Activated CD8-positive, alpha-beta memory T cell treated with anti-CD3 and anti-CD28 coated beads for 36 hours (primary cell): ENCODE data around the gene TOR4A. TPM values are rescaled to one million over a fixed set of nuclear protein-coding genes. Genes with fewer than 3 reads are reported as not detected.

ENCODE experiments used
- CTCF ChIA-PET: fragments of 350-600 bp; sonication (Branson Sonifier 250); formaldehyde crosslinking; loops from one replicate; lab custom pipeline; 2021; ENCODE audit warnings: antibody characterized with exemption; lab: Charles Lee
- POLR2A ChIA-PET: fragments of 350-600 bp; sonication (Branson Sonifier 250); formaldehyde crosslinking; loops from one replicate; lab custom pipeline; 2021; ENCODE audit warnings: antibody characterized with exemption; lab: Charles Lee
- total RNA-seq, 2 experiments: library from RNA; stranded (reverse); gene quantifications; one replicate each; pipeline ENCODE4 v1.2.3, GENCODE V29; 2021

Gene TOR4A
- total RNA-seq, 2 experiments from 2014 or later, result 4.8 TPM

DNA sequence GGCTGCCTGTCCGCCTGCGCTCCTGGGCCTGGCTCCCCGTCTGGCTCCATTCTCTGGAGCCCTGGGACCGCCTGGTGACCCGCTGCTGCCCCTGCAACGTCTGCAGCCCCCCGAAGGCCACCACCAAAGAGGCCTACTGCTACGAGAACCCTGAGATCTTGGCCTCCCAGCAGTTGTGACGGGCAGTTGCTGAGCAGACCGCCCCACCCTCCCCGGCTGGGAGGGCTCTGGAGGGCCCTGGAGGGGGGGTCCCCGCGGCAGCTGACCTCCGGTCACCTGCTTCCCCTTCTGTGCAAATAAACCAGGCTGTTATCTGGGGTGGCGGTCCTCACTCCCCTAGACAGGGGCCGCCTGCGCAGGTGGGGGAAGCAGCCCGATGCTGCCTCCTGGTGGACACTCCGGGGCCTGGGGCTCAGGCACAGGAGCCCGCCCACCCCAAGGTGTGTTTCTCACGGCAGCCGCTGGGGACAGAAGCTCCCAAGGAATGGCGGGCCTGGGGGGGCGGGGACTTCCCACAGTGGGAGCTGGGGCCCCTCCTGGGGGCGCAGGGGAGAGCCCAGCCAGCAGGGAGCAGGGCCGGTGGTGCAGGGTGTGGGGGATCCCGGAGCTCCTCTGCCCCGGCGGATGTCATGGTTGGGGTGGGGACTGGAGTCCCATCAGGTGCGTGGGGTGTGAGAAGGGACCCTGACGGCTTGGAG lies 41.1 kb upstream of the TOR4A start:
- ChIA-PET CTCF (interaction anchor here (0.6 to 2.7 kb wide), 41 partner anchors 9 to 746 kb away, joined by 3 to 49 read pairs (median 4); partner anchors contain the start of genes ANAPC2, CYSRT1, DPP7 and MAN1B1), POLR2A (interaction anchor here (0.6 to 1.1 kb wide), 4 partner anchors 18 to 244 kb away, joined by 3 to 6 read pairs (median 4); no protein-coding TSS in a partner anchor)

DNA sequence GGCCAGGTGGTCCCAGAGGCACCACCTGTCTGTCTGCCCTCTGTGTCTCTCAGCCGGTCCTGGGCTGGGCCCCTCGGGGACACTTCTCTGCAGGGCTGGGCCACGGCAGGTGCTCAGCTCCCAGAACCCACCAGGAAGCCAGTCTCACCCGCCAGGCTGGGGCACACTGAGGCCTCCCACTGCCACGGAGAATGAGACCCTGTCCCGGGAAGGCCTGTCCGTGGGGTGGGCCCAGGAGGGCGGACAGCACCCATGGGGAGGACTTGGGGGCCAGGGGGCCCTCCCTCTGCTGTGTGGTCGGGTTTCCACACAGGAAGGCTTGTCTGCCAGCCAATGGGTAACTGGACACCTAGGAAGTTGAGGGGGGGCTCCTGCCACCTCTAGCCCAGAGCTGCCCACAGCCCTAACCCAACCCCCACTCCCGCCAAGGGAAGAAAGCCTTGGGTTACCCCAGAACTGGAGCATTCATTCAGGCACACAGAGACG lies 40.5 kb upstream of the TOR4A start:
- POLR2A ChIA-PET, result interaction anchor here (0.6 to 1.1 kb wide), 3 partner anchors 17 to 190 kb away, joined by 3 to 4 read pairs (median 3); no protein-coding TSS in a partner anchor
- CTCF ChIA-PET, result interaction anchor here (0.6 to 2.7 kb wide), 40 partner anchors 8 to 315 kb away, joined by 3 to 49 read pairs (median 4); partner anchors contain the start of genes ANAPC2, CYSRT1, DPP7 and MAN1B1

DNA sequence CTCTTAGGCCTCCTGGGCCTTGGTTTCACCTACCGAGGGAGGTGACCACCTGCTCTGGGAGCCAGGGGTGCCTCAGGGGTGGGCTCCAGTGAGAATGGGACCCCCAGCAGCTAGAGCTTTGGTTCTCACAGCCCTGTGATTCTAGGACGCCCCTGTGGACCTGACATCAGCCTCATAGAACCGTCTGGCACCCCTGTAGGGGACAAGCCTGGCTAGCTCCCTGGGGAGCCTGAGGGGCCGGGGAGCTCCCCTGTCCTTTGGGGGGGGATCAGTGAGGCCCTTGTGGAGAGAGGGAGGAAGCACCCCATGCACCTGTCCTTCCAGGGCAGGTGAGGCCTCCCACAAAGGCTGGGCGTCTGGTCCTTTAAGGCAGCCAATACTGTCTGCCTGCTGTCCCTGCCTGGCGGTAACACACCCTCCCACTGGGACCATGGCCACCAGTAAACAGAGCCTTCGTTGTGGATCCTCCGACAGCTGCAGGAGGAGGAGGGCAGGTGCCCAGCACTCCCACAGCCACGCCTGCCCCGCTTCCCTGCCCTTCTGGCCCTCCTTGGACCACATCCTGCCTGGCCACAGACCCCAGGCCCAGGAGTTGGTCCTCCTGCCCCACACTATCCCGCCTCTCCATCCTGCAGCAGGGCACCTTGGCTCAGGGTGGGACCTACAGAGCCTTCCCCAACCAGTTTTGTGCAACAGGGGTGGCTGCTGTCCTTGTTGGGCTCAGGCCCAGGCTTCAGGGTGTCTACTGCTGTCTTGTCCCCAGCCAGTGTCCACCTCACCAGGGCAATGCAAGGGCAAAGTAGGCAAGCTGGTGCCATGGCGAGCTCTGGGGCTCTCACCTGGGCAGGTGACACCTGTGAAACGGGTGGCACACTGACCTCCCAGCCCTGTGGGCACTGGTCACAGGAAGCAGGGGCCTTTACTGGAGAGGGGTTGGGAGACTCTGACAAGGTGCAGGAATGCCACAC lies 39.5 kb upstream of the TOR4A start:
- POLR2A ChIA-PET, result no interaction called here
- CTCF ChIA-PET, result interaction anchor here (1.1 to 2.7 kb wide), 6 partner anchors 13 to 209 kb away, joined by 3 to 49 read pairs (median 13); partner anchors contain the start of genes ANAPC2, CYSRT1, NELFB and RNF208

DNA sequence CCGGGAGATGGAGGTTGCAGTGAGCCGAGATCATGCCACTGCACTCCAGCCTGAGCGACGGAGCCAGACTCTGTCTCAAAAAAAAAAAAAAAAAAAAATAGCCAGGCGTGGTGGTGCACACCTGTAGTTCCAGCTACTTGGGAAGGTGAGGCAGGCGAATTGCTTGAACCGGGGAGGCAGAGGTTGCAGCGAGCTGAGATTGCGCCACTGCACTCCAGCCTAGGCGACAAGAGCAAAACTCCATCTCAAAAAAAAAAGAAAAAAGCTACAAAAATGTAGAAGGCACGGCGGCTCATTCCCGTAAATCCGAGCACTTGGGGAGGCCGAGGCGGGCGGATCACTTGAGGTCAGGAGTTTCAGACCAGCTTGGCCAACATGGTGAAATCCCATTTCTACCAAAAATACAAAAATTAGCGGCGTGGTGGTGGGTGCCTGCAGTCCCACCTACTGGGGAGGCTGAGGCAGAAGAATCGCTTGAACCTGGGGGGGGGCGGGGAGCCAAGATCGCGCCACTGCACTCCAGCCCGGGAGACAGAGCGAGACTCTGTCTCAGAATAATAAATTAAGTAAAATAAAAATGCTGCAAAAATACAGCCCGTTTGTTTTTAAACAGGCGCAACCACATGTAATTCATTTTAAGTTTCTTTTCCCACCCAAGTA lies 37.9 kb upstream of the TOR4A start:
- POLR2A ChIA-PET, result interaction anchor here (0.7 to 5.0 kb wide), 11 partner anchors 13 to 215 kb away, joined by 3 to 60 read pairs (median 6); partner anchors contain the start of genes MAN1B1, NELFB, RNF208 and RNF224
- CTCF ChIA-PET, result interaction anchor here (0.7 to 2.4 kb wide), 8 partner anchors 11 to 226 kb away, joined by 3 to 6 read pairs (median 4); partner anchors contain the start of genes CYSRT1, MAN1B1, RNF224 and SAPCD2

DNA sequence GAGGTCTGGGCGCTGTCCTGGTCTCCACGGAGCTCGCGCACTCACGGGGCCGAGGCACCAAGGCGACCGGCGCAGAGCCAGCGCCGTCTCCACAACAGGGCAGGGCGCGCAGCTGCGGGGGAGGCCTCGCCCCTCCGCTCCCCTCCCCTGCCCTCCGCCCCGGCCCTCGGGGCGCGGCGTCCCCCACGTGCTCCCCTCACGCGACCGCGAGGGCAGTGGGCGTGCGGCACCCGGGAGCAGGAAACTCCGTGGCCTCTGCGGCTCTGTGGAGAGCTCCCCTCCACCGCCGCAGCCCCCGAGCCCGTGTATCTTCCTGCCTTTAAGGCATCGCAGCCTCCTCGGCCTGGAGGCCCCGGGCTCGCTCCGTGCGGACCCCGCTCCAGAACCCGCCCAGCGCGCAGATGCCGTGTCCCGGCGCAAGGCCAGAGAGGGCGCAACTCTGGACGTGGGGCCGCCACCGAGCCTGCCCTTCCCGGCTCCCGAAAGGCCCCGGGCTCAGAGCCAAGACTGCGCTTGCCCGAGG lies 37.1 kb upstream of the TOR4A start:
- CTCF ChIA-PET, result interaction anchor here (0.7 to 2.4 kb wide), 8 partner anchors 10 to 211 kb away, joined by 3 to 8 read pairs (median 4); partner anchors contain the start of genes CYSRT1, MAN1B1, NELFB and RNF224

DNA sequence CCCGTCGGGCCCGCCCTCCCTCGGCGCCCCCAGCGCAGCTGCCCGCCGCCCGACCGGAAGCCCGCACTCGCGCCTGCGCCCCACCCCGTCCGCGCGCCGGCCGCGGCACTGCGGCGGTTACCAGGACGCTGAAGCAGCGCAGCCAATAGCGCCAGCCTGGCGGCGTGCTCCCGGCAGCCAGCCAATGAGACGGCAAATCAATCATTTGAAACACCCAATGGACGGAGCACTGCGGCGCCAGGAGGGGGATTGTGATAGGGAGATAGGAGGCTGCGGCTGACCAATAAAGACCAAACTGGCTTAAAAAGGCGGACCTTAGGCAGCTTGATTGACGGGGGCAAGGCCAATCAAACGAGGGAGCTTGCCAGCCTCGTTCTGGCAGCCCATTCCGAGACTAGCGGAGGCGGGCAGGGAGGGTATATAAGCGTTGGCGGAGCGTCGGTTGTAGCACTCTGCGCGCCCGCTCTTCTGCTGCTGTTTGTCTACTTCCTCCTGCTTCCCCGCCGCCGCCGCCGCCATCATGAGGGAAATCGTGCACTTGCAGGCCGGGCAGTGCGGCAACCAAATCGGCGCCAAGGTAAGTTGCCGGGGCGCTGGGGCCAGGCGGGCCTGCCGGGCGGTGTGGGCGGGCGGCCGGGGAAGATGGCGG lies 36.6 kb upstream of the TOR4A start, which contains the start of gene TUBB4B:
Gene TUBB4B (plus strand): TSS at position 447 of the 649 bp plus-strand sequence. CDS start 74 bp downstream, at position 521.
- POLR2A ChIA-PET, result interaction anchor here (0.6 to 5.0 kb wide), 17 partner anchors 14 to 878 kb away, joined by 3 to 60 read pairs (median 5); partner anchors contain the start of genes DNLZ, MAN1B1, NELFB and RNF208
- CTCF ChIA-PET, result interaction anchor here (1.2 to 2.4 kb wide), 7 partner anchors 10 to 212 kb away, joined by 3 to 8 read pairs (median 5); partner anchors contain the start of genes CYSRT1, MAN1B1, NELFB and RNF224

More for the DNA sequence above, 37.1 kb upstream of the TOR4A start:
- POLR2A ChIA-PET, result interaction anchor here (0.6 to 5.0 kb wide), 17 partner anchors 13 to 877 kb away, joined by 3 to 60 read pairs (median 5); partner anchors contain the start of genes DNLZ, MAN1B1, NELFB and RNF208

DNA sequence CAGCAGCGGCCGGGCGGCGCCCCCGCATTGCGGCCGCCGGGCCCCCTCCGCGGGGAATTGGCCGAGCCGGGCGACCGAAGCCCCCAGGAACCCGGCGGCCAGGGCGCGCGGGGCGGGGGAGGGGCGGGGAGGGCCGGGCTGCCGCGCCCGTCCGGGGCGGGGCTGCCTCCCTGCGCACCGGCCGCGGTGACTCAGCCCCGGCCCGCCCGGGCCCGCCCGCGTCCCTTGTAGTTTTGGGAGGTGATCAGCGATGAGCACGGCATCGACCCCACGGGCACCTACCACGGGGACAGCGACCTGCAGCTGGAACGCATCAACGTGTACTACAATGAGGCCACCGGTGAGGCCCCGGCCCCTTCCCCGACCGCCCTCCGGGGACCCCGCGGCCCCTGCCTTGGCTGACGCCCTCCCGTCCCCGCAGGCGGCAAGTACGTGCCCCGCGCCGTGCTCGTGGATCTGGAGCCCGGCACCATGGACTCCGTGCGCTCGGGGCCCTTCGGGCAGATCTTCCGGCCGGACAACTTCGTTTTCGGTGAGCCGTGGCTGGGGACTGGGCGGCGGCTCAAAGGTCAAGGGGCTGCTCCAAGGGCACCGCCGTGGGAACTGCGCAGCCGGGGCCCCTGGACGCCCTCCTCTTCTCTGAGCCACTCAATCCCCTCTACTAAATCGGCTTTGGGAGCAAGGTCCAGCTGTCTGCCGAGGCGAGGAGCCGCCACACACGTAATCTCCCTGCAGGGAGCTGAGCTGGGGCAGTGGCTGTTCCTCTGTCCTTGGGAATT lies 35.8 kb upstream of the TOR4A start:
- ChIA-PET POLR2A (interaction anchor here (0.9 to 5.0 kb wide), 7 partner anchors 13 to 221 kb away, joined by 3 to 60 read pairs (median 6); partner anchors contain the start of genes NELFB, RNF208, RNF224 and TPRN), CTCF (interaction anchor here (1.3 to 2.4 kb wide), 4 partner anchors 13 to 212 kb away, joined by 3 to 8 read pairs (median 5); partner anchors contain the start of genes CYSRT1, NELFB and RNF224)

DNA sequence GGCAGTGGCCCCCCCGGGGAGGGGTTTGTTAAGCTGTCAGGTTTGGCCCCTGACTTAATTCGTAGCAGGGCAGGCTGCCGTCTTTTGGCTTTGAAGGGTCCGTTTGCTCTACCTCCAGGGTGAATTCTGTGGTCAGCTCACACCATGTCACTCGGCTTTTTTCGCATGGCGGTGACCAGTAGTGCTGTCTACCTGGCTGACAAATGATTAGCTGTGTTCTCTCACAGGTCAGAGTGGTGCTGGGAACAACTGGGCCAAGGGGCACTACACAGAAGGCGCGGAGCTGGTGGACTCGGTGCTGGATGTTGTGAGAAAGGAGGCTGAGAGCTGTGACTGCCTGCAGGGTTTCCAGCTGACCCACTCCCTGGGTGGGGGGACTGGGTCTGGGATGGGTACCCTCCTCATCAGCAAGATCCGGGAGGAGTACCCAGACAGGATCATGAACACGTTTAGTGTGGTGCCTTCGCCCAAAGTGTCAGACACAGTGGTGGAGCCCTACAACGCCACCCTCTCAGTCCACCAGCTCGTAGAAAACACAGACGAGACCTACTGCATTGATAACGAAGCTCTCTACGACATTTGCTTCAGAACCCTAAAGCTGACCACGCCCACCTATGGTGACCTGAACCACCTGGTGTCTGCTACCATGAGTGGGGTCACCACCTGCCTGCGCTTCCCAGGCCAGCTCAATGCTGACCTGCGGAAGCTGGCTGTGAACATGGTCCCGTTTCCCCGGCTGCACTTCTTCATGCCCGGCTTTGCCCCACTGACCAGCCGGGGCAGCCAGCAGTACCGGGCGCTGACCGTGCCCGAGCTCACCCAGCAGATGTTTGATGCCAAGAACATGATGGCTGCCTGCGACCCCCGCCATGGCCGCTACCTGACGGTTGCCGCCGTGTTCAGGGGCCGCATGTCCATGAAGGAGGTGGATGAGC lies 35.0 kb upstream of the TOR4A start:
- ChIA-PET CTCF (no interaction called here), POLR2A (interaction anchor here (0.7 to 5.0 kb wide), 4 partner anchors 13 to 166 kb away, joined by 3 to 60 read pairs (median 4); partner anchors contain the start of gene NELFB)

DNA sequence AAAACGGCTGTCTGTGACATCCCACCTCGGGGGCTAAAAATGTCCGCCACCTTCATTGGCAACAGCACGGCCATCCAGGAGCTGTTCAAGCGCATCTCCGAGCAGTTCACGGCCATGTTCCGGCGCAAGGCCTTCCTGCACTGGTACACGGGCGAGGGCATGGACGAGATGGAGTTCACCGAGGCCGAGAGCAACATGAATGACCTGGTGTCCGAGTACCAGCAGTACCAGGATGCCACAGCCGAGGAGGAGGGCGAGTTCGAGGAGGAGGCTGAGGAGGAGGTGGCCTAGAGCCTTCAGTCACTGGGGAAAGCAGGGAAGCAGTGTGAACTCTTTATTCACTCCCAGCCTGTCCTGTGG lies 34.3 kb upstream of the TOR4A start:
- ChIA-PET CTCF (interaction anchor here (0.6 kb wide), 2 partner anchors 35 to 365 kb away, joined by 3 read pairs; no protein-coding TSS in a partner anchor), POLR2A (interaction anchor here (1.3 to 5.0 kb wide), 2 partner anchors 12 to 20 kb away, joined by 4 to 60 read pairs; partner anchors contain the start of gene NELFB)

DNA sequence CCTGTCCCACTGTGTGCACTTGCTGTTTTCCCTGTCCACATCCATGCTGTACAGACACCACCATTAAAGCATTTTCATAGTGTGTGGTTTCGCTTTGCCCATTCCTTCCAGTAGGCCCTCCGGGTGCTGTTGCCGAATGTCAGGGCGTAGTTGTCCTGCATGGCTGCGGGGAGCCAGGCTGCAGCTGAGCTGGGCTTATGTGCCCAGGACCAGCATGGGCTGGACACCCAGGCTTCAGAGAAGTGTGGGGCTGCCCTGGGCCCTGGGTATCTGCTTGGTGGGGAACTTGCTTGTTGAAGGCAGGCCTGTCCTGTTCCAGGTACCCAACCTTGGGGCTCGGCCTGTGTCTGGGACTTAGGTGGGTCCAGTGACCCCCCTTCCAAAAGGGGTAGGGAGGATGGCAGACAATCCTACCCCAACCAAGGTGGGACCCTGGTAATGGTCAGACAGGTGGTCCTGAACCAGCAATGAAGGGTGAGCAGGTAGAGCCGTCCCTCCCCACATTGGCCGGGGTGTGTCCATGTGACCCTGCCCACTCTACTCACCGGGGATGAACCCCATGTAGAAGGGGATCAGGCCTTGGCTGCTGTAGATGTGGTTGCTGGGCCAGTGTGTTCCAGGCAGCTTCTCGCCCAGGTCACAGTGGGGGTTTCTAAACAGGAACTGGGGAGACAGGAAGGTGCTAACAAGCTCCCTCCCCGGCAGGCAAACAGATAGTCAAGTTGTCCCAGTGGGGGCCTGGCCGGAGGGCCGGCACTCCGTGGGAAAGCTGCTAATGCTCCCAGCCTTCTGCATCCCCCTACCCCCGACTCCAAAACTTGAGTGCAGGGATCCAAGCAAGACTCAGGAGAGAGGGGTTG lies 33.7 kb upstream of the TOR4A start:
- ChIA-PET POLR2A (interaction anchor here (0.6 to 5.0 kb wide), 3 partner anchors 11 to 148 kb away, joined by 3 to 60 read pairs (median 4); partner anchors contain the start of gene NELFB), CTCF (interaction anchor here (0.6 kb wide), 2 partner anchors 35 to 365 kb away, joined by 3 read pairs; no protein-coding TSS in a partner anchor)

DNA sequence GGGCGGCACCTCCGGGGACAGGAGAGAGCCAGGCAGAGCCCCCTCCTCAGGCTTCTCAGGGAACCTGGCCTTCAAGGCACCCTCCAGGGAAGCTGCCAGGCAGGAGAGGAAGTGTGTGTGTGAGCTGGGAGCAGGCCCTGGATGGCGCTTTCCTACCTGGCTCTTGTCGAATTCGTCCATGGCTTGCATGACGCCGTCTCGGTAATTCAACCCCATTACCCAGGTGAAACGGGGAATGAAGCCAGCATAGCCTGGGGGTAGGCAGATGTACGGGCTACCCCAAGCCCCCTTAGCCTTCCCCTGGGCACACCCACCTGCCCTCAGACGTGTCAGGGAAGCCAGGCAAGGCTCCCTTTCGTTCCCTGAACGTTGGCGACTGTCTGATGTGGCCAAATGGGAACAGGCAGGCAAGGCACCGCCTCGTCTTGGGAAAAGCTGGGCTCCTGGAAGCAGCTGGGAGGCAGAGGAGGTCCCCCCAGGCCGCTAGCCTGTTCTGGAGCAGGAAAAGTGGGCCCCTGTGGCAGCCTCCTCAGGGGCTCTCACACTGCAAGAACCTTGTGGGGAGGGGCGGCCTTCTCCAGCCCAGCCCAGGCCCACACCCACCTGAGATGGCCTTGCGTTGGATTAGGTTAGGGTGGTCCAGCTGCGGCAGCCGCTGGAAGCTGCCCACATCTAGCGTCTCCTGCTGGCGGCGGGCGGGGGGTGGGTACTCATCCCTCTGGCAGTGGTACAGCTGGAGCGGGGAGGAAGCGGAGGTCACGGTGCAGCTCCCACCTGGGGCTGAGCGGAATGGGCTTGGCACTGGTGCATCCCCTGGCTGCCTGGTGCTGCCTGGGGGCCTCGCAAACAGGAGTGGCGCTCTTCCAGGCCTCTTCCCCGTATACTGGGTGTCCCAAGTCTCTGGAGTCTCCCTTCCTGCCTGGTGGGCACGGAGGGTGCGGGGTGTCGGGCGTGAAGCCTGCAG lies 32.8 kb upstream of the TOR4A start:
- ChIA-PET POLR2A (interaction anchor here (5.0 kb wide), 1 partner anchor 10 kb away, joined by 60 read pairs; the partner anchor contains the start of gene NELFB), CTCF (interaction anchor here (1.4 kb wide), 1 partner anchor 8 kb away, joined by 3 read pairs; no protein-coding TSS in a partner anchor)
